Breast epithelium (tissue), 4 donors: Measurements from ENCODE around the gene SF3A1. TPM values are rescaled to one million over a fixed set of nuclear protein-coding genes. Genes with fewer than 3 reads are reported as not detected.

Experiments used
- DNase-seq, 2 donors: peaks; one replicate each; pipeline ENCODE4 v3.0.0-alpha.2; 2019; ENCODE audit warnings: low spot score in 2 of 2
- H3K27ac ChIP-seq, 2 donors: fragments of 200-600 bp; sonication (generic) in 1 of 2; one replicate each; pipeline ENCODE4 v1.5.1; 2016 to 2019; ENCODE audit warnings: mild to moderate bottlenecking in 1 of 2
- H3K27me3 ChIP-seq, 2 donors: fragments of 200-600 bp; sonication (generic) in 1 of 2; one replicate each; pipeline versions ENCODE4 v1.5.1 to v1.6.0; 2017 to 2019; ENCODE audit warnings: control low read depth in 1 of 2, mild to moderate bottlenecking in 1 of 2
- H3K36me3 ChIP-seq: fragments of 200-600 bp; one replicate; pipeline ENCODE4 v1.5.1; 2019
- H3K4me1 ChIP-seq, 2 donors: fragments of 200-600 bp; sonication (generic); one replicate each; pipeline ENCODE4 v1.5.1; 2016 to 2019; ENCODE audit warnings: control low read depth in 1 of 2
- H3K4me3 ChIP-seq, 3 donors: fragments of 200-600 bp; sonication (generic); 1 replicate in 2 of 3; 2 replicates in 1 of 3; pipeline ENCODE4 v1.5.1; 2016 to 2019; ENCODE audit warnings: mild to moderate bottlenecking in 3 of 3, moderate library complexity in 2 of 3
- H3K9me3 ChIP-seq, 2 donors: fragments of 200-600 bp; sonication (generic) in 1 of 2; one replicate each; pipeline ENCODE4 v1.5.1; 2016 to 2019; ENCODE audit warnings: control low read depth in 1 of 2
- CTCF ChIP-seq, 3 donors: fragments of 450-650 bp; IDR thresholded peaks; one replicate each; pipeline ENCODE4 v1.5.1; 2016 to 2017; ENCODE audit warnings: antibody characterized with exemption in 3 of 3, mild to moderate bottlenecking in 3 of 3, moderate library complexity in 3 of 3
- POLR2A ChIP-seq: fragments of 450-650 bp; IDR thresholded peaks from one replicate; pipeline ENCODE4 v1.6.1; 2016; ENCODE audit warnings: antibody characterized with exemption, mild to moderate bottlenecking, moderate library complexity
- POLR2AphosphoS5 ChIP-seq, 3 donors: sonication (generic); formaldehyde crosslinking; IDR thresholded peaks; one replicate each; pipeline ENCODE4 v1.6.1; 2017; ENCODE audit warnings: antibody characterized with exemption in 3 of 3
- intact Hi-C: fragments of 100-400 bp; cut with DNase I; formaldehyde crosslinking; loops from one replicate; pipeline ENCODE4 v1.15.1; 2023; ENCODE audit warnings: low total_unique reads
- total RNA-seq, 3 donors: library from RNA; depleted of rRNA; stranded (reverse); fragments of >200 nt; gene quantifications; one replicate each; pipeline ENCODE4 v1.1.0, GENCODE V29; 2016

SF3A1 gene
- total RNA-seq, 3 donors from 2014 or later: 47.7 to 68.6 (median 47.9) TPM

GRCh38 chr22:30318799-30319419, 37.8 kb downstream of the SF3A1 start:
- H3K9me3 ChIP-seq: no peaks in the 10 kb centered on the region
- peak overlapping the region; percentile 20 to 52 for H3K27ac ChIP-seq
- no peaks in the 10 kb centered on the region for H3K27me3 ChIP-seq
- no peaks in the 10 kb centered on the region for H3K36me3 ChIP-seq
- TF ChIP-seq POLR2A: no peak
- TF ChIP-seq CTCF (IDR thresholded peaks at IDR 0.05): no peak
- TF ChIP-seq POLR2AphosphoS5 (IDR thresholded peaks at IDR 0.05): no peak
- peaks cover 0 to 8% of the 10 kb centered on the region in 2 donors for H3K4me1 ChIP-seq
- DNase-seq: no peak
- intact Hi-C loops: no loop called here
- no peak overlapping the region for H3K4me3 ChIP-seq

GRCh38 chr22:30317778-30318177, 38.9 kb downstream of the SF3A1 start:
- no peak for TF ChIP-seq POLR2A
- no peak for TF ChIP-seq POLR2AphosphoS5 (IDR thresholded peaks at IDR 0.05)
- no peak for TF ChIP-seq CTCF (IDR thresholded peaks at IDR 0.05)
- no peaks in the 10 kb centered on the region for H3K36me3 ChIP-seq
- intact Hi-C loops: no loop called here
- DNase-seq: no peak
- no peaks in the 10 kb centered on the region for H3K9me3 ChIP-seq
- H3K27ac ChIP-seq: peak overlapping the region; percentile 20 to 52
- no peak overlapping the region for H3K4me3 ChIP-seq
- H3K27me3 ChIP-seq: no peaks in the 10 kb centered on the region
- H3K4me1 ChIP-seq: peaks cover 2 to 6% of the 10 kb centered on the region in 2 donors

GRCh38 chr22:30315962-30316576, 40.6 kb downstream of the SF3A1 start:
- Histone ChIP-seq H3K4me1 (peaks cover 13 to 15% of the 10 kb centered on the region in 2 donors), H3K27me3 (no peaks in the 10 kb centered on the region), H3K9me3 (no peaks in the 10 kb centered on the region), H3K4me3 (no peak overlapping the region), H3K36me3 (no peaks in the 10 kb centered on the region), H3K27ac (peak overlapping the region in 1 of 2 donors; percentile 59)
- no peak for DNase-seq
- intact Hi-C loops: no loop called here
- TF ChIP-seq POLR2A (no peak), CTCF (IDR thresholded peaks at IDR 0.05) (no peak), POLR2AphosphoS5 (IDR thresholded peaks at IDR 0.05) (no peak)

- peak overlapping the region; percentile 59 to 68 for H3K27ac ChIP-seq
- no peaks in the 10 kb centered on the region for H3K36me3 ChIP-seq
- H3K4me3 ChIP-seq: no peak overlapping the region
- H3K4me1 ChIP-seq: peaks cover 21 to 27% of the 10 kb centered on the region in 2 donors
- no peak for TF ChIP-seq CTCF (IDR thresholded peaks at IDR 0.05)
- TF ChIP-seq POLR2A: no peak
- TF ChIP-seq POLR2AphosphoS5 (IDR thresholded peaks at IDR 0.05): no peak
- intact Hi-C loops: no loop called here
- no peaks in the 10 kb centered on the region for H3K9me3 ChIP-seq
- H3K27me3 ChIP-seq: no peaks in the 10 kb centered on the region
- DNase-seq: no peak
These were observed 41.8 kb downstream of the SF3A1 start for GRCh38 chr22:30314915-30315314.

- H3K4me1 ChIP-seq: peaks cover 21 to 35% of the 10 kb centered on the region in 2 donors
- TF ChIP-seq POLR2AphosphoS5 (IDR thresholded peaks at IDR 0.05) (no peak), CTCF (IDR thresholded peaks at IDR 0.05) (no peak), POLR2A (no peak)
These were observed 42.9 kb downstream of the SF3A1 start for GRCh38 chr22:30313527-30314363.

More at GRCh38 chr22:30313527-30314363, 42.9 kb downstream of the SF3A1 start:
- H3K4me3 ChIP-seq: no peak overlapping the region
- H3K27ac ChIP-seq: peak overlapping the region; percentile 62 to 68
- H3K27me3 ChIP-seq: no peaks in the 10 kb centered on the region
- H3K9me3 ChIP-seq: no peaks in the 10 kb centered on the region
- intact Hi-C loops: no loop called here
- H3K36me3 ChIP-seq: no peaks in the 10 kb centered on the region
- DNase-seq: no peak
